Left kidney (tissue), 2 donors: Measurements from ENCODE around the gene RPL35. TPM values are rescaled to one million over a fixed set of nuclear protein-coding genes. Genes with fewer than 3 reads are reported as not detected.

Experiments used
- DNase-seq: peaks from one replicate; pipeline ENCODE4 v3.0.0-alpha.2; 2013
- polyA plus RNA-seq: library from polyadenylated mRNA; unstranded; fragments of 120-200 nt; gene quantifications from one replicate; pipeline ENCODE4 v1.2.1, GENCODE V29; 2013; ENCODE audit not compliant: insufficient read length

Gene RPL35
- polyA plus RNA-seq, 1 donor: 656 TPM

GRCh38 chr9:124879226-124879625, 17.5 kb upstream of the RPL35 start:
- DNase-seq: peak; percentile 43

GRCh38 chr9:124878518-124878917, 16.8 kb upstream of the RPL35 start:
- no peak for DNase-seq

- no peak for DNase-seq
Observed at GRCh38 chr9:124878021-124878420, 16.3 kb upstream of the RPL35 start.

- DNase-seq: no peak
Observed at GRCh38 chr9:124877021-124877782, 15.4 kb upstream of the RPL35 start.

- DNase-seq: no peak
Observed at GRCh38 chr9:124875501-124875900, 13.7 kb upstream of the RPL35 start.

GRCh38 chr9:124873664-124874063, 11.9 kb upstream of the RPL35 start:
- no peak for DNase-seq

- no peak for DNase-seq
Observed at GRCh38 chr9:124871156-124871561, 9.4 kb upstream of the RPL35 start.

GRCh38 chr9:124870723-124871122, 9.0 kb upstream of the RPL35 start:
- DNase-seq: no peak

GRCh38 chr9:124869986-124870560, 8.3 kb upstream of the RPL35 start:
- DNase-seq: no peak

- DNase-seq: no peak
Observed at GRCh38 chr9:124869466-124869985, 7.8 kb upstream of the RPL35 start.

- DNase-seq: peak; percentile 84
Observed at GRCh38 chr9:124868511-124869465, 7.0 kb upstream of the RPL35 start.

- no peak for DNase-seq
Observed at GRCh38 chr9:124863371-124863871, 1.7 kb upstream of the RPL35 start.

- no peak for DNase-seq
Observed at GRCh38 chr9:124860582-124861341, 995 bp downstream of the RPL35 start.

- no peak for DNase-seq
Observed at GRCh38 chr9:124859803-124860581, 1.8 kb downstream of the RPL35 start.

- DNase-seq: no peak
Observed at GRCh38 chr9:124858330-124859046, 3.3 kb downstream of the RPL35 start.

- DNase-seq: no peak
Observed at GRCh38 chr9:124857533-124858162, 4.1 kb downstream of the RPL35 start.

GRCh38 chr9:124855944-124856765, 5.6 kb downstream of the RPL35 start:
- DNase-seq: no peak

- no peak for DNase-seq
Observed at GRCh38 chr9:124855566-124855943, 6.2 kb downstream of the RPL35 start.

GRCh38 chr9:124854822-124855221, 6.9 kb downstream of the RPL35 start:
- DNase-seq: no peak
